NOMO-1 treated with dmso at 0.1 percent for 144 hours (cell line): ENCODE measurements around the gene TLK2.
"Not testable (repeated sequence)": the region's sequence is repeated elsewhere in the genome, so short reads cannot be mapped to it uniquely, and the experiment has no call there.

Experiments
- DNase-seq: peaks from one replicate; lab custom pipeline; 2025; ENCODE audit not compliant: unreplicated experiment; lab: John Stamatoyannopoulos, UW

The TLK2 gene

DNA sequence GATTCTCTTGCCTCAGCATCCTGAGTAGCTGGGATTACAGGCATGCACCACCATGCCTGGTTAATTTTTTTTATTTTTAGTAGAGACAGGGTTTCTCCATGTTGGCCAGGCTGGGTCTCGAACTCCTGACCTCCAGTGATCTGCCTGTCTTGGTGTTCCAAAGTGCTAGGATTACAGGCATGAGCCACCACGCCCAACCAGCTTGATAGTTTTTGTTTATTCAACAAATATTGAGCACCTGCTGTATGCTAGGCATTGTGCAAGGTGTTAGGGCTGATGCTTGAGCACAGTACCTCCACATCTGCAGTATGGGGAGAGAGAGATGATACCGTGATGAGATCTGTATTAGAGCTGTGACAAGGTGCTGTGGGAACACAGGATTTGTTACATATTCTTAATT, 3.9 kb downstream of the TLK2 start:
- not testable (repeated sequence) for DNase-seq

- not testable (repeated sequence) for DNase-seq
Measured at GRCh38 chr17:62490990-62491389, 12.4 kb downstream of the TLK2 start.

- DNase-seq = not testable (repeated sequence)
Measured at GRCh38 chr17:62493049-62493655, 14.5 kb downstream of the TLK2 start.

- not testable (repeated sequence) for DNase-seq
Measured at GRCh38 chr17:62494073-62494472, 15.4 kb downstream of the TLK2 start.

DNA sequence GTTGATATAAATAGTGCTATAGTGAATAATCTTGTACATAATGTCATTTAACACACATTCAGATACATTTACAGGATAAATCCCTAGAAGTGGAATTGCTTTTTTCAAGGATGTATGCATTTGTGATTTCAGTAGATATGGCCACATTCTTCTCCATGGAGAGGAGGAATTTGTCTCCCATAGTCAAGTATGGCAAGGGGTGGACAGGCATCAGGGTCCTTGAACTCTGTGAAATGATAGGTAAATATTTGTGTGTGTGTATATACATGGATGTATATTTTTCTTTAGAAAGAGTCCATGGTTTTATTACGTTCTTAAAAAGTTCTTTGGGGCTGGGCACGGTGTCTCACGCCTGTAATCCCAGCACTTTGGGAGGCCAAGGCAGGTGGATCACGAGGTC, 17.7 kb downstream of the TLK2 start:
- not testable (repeated sequence) for DNase-seq

- not testable (repeated sequence) for DNase-seq
Measured at GRCh38 chr17:62498796-62499195, 20.2 kb downstream of the TLK2 start.

DNA sequence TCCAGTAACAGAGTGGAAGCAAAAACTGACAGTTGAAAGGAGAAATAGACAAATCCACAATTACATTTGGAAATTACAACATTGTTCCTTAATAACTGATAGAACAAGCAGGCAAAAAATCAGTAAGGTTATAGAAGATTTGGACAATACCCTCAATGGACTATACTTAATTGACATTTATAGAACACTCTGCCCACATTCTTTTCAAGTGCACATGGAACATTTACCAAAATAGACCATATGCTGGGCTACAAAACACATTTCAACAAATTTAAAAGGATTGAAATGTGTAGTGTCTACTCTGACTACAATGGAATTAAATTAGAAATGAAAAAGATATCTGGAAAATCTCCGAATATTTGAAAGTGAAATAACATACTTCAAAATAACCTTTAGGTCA, 21.8 kb downstream of the TLK2 start:
- DNase-seq = not testable (repeated sequence)

- not testable (repeated sequence) for DNase-seq
Measured at GRCh38 chr17:62504857-62505256, 26.2 kb downstream of the TLK2 start.

DNA sequence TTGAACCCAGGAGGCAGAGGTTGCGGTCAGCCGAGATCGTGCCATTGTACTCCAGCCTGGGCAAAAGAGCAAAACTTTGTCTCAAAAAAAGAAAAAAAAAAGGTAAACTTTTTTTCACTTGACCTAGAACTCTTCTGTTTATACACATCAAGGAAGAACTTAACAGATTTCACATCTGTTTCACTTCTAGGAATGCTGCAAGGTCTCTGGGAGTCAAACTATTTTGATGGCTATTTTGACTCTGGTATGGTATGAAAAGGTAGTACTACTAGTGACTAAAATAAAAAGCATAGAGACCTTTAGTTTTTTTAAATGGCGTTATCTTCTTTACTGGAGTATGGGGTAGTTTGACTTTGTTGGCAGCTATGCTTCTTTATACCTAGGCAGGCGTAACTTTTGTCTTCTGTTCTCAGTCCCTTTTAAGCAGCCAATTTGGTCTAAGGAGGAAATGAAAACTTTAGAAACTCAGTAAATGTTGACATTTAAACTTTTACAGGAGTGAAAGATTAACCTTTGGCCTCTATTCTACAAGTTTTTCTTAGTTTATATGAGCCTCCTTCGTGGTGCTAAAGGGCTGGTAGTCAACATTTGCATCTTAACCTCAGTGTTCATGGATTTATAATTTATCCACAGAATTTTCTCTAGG, 28.7 kb downstream of the TLK2 start:
- not testable (repeated sequence) for DNase-seq

- not testable (repeated sequence) for DNase-seq
Measured at GRCh38 chr17:62510247-62510819, 31.7 kb downstream of the TLK2 start.

DNA sequence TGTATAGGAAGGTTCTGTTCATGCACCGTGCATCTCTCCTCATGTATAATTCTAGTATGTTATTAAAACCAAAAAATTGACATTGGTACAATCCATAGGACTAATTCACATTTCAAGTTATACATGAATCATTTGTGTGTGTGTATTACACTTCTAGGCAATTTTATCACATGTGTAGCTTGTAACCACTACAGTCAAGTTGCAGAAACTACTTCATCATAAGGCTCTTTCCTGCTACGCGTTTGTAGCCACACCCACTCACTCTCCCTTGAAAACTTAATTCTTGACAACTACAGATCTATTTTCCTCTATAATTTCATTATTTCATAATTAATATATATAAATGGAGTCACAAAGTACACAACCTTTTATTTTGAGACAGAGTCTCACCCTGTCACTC, 32.4 kb downstream of the TLK2 start:
- not testable (repeated sequence) for DNase-seq

DNA sequence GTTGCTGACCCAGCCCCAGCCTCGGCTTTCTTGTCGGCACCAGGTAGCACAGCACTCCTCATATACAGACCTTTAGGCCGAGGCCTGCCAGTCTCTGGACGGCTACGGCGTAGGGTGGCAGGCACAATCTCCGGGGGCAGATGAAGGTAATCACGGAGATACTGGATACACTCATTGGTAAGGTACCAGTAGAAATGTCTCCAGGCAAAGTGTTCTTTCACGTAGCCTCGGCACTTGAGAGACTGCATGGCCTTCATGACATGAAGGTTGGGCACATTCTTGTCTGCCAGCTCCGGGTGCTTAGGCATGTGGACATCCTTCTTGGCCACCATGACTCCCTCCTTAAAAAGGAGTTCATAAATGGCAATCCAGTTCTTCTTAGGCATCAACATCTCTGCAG, 37.8 kb downstream of the TLK2 start:
- DNase-seq = not testable (repeated sequence)

DNA sequence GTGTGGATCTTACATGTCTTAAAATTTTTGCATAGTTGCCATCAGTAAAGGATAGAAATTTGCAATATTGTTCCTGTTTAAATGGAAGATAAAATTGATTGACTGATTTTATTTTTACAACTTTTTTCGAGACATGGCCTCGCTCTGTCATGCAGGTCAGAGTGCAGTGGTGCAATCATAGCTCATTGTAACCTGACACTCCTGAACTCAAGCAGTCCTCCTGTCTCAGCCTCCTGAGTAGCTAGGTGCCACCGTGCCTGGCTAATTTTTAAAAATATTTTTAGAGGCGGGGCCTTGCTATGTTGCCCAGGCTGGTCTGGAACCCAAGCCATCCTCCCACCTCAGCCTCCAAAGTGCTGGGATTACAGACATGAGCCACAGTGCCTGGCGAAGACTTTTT, 42.7 kb downstream of the TLK2 start:
- DNase-seq = not testable (repeated sequence)

DNA sequence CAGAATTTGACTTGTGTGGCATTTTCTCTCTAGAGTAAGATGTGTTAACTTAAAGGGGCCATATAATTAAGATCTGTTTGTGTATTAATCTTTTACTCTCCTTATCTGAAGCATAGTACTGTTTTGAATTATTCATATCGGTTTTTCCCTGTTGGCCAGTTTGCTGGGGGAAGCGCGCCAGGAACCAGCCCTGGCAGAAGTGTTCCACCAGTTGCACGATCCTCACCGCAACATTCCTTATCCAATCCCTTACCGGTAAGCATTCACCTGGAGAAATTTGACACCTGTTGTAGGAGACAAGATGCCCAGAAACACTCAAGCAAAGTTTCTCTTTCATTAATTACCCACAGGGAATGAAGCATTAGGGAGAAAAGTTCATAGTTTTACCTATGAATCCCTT, 45.5 kb downstream of the TLK2 start:
- DNase-seq = not testable (repeated sequence)

DNA sequence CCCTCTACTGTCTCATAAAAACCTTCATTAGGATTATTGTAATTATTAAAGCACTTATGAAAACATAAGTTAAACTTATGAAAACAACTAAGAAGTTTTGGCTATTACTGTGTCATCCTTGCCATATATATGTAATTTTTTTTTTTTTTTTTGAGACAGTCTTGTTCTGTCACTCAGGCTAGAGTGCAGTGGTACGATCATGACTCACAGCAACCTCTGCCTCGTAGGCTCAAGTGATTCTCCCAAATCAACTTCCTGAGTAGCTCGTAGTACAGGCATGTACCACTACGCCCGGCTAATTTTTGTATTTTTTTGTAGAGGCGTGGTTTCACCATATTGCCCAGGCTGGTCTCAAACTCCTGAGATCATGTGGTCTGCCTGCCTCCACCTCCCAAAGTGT, 46.7 kb downstream of the TLK2 start:
- DNase-seq = not testable (repeated sequence)

GRCh38 chr17:62530936-62531335, 52.3 kb downstream of the TLK2 start:
- DNase-seq = not testable (repeated sequence)

DNA sequence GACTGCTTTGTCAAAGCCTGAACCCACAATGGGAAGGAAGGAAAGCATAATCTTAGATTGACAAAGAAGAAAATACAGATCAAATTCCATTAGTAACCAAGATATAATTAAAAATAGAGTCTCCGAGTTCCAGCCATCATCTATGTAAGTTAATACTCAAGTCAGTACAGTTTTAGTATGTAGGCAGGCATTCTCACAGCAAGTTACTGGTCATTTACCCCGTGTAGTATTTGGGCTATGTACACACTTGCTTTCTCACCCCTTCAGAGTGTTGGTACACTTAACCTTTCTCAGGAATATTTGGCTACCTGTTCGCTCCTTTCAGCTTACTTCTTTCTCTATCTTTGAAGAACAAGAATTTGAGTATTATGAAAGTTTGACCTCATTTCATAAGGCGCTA, 57.9 kb downstream of the TLK2 start:
- DNase-seq = not testable (repeated sequence)

- not testable (repeated sequence) for DNase-seq
Measured at GRCh38 chr17:62541073-62541472, 62.4 kb downstream of the TLK2 start.

DNA sequence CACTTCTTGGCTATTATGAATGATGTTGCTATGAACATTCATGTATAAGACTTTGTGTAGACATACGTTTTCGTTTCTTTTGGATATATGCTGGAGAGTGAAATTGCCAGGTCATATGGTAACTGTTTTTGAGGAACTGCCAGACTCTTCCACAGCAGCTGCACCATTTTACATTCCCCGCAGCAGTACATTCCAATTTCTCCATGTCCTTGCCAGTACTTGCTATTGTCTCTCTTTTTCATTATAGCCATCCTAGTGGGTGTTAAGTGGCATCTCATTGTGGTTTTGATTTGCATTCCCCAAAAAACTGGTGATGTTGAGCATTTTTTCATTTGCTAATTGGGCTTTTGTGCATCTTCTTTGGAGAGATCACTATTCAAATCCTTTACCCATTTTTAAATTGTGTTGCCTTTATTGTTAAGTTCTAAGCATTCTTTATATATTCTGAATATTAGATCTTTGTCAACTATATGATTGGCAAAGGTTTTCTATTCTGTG, 64.7 kb downstream of the TLK2 start:
- DNase-seq = not testable (repeated sequence)

GRCh38 chr17:62546066-62546465, 67.4 kb downstream of the TLK2 start:
- not testable (repeated sequence) for DNase-seq

- DNase-seq = peak; percentile 24
Measured at GRCh38 chr17:62552851-62553659, 74.4 kb downstream of the TLK2 start.
